ENCODE results near the gene DLG2. TPM values are rescaled to one million over a fixed set of nuclear protein-coding genes. Genes with fewer than 3 reads are reported as not detected.

DLG2 gene
- total and polyA plus RNA-seq, 4 donors = 0.30 to 5.5 (median 0.68) TPM

DNA sequence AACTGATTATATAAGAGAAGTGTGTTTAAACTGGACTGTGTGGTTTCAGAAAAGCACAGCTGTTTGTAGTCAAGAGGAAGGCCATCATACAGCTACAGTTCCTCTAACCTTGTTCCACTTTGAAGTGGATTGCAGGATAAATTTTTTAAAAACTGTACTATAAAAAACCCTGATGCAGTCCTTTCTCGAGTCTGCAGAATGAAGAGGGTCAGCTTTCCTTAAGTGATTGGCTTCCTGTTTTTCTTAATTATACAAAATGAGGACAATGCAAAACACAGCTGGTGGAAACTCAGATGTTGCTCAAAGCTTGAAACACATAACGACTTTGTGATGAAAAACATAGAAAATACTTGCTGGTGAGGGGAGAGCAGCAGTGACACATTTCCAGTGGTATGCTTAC is 1060.5 kb downstream of the DLG2 start (continued):
- TF ChIP-seq, protein P1, sequence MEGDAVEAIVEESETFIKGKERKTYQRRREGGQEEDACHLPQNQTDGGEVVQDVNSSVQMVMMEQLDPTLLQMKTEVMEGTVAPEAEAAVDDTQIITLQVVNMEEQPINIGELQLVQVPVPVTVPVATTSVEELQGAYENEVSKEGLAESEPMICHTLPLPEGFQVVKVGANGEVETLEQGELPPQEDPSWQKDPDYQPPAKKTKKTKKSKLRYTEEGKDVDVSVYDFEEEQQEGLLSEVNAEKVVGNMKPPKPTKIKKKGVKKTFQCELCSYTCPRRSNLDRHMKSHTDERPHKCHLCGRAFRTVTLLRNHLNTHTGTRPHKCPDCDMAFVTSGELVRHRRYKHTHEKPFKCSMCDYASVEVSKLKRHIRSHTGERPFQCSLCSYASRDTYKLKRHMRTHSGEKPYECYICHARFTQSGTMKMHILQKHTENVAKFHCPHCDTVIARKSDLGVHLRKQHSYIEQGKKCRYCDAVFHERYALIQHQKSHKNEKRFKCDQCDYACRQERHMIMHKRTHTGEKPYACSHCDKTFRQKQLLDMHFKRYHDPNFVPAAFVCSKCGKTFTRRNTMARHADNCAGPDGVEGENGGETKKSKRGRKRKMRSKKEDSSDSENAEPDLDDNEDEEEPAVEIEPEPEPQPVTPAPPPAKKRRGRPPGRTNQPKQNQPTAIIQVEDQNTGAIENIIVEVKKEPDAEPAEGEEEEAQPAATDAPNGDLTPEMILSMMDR (IDR thresholded peaks at IDR 0.05; ENCODE audit: low read depth, low read length, missing input control) = no peak
- no peak for TF ChIP-seq GABPA (IDR thresholded peaks at IDR 0.05 in 1 of 2, conservative IDR thresholded peaks at IDR 0.05 in 1 of 2)
- no peak for TF ChIP-seq YY1 (IDR thresholded peaks at IDR 0.05)
- no peak for TF ChIP-seq HNF4G (IDR thresholded peaks at IDR 0.05)
- TF ChIP-seq SP1 (IDR thresholded peaks at IDR 0.05) = no peak
- TF ChIP-seq FOXA2 (IDR thresholded peaks at IDR 0.05) = no peak
- TF ChIP-seq NR2F2 (IDR thresholded peaks at IDR 0.05) = no peak

DNA sequence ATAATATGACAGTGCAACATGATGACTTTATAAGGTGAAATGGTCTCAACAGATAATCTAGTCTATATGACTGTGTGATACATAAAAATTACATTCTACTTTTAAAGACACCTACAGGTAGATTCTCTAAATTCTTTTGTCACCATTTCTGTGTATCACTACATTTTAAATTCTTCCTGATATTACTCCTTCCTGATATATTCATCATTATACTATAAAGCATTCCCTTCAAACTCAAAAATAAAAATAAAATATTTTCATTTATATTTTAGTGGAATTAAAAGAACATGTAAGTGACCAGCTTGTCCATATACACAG is 1062.3 kb downstream of the DLG2 start:
- Histone ChIP-seq H3K36me3 (ENCODE audit: control insufficient read depth in 4 of 4, insufficient read depth in 3 of 4, low read depth in 1 of 4, low read length in 3 of 4) (no peaks in the 10 kb centered on the region), H3K27me3 (ENCODE audit: control insufficient read depth in 4 of 4, insufficient read depth in 4 of 4, low read length in 3 of 4) (no peaks in the 10 kb centered on the region), H3K27ac (ENCODE audit: low read depth in 1 of 2, low read length in 2 of 2) (no peak overlapping the region), H3K4me1 (ENCODE audit: control insufficient read depth in 4 of 4, insufficient read depth in 4 of 4, low read length in 3 of 4) (peaks cover 3 to 24% (median 14%) of the 10 kb centered on the region in 4 donors), H3K4me3 (ENCODE audit: low read depth in 1 of 3, low read length in 3 of 3) (no peak overlapping the region), H3K9ac (ENCODE audit: low read depth in 1 of 2, low read length in 2 of 2) (no peak overlapping the region), H3K9me3 (ENCODE audit: control insufficient read depth in 4 of 4, low read length in 3 of 4) (no peaks in the 10 kb centered on the region)
- DNase-seq (ENCODE audit: low spot score) = no peak
- TF ChIP-seq, protein P2, sequence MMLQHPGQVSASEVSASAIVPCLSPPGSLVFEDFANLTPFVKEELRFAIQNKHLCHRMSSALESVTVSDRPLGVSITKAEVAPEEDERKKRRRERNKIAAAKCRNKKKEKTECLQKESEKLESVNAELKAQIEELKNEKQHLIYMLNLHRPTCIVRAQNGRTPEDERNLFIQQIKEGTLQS (IDR thresholded peaks at IDR 0.05) = no peak
- TF ChIP-seq NR2F2 (IDR thresholded peaks at IDR 0.05) = no peak
- TF ChIP-seq, protein P3, sequence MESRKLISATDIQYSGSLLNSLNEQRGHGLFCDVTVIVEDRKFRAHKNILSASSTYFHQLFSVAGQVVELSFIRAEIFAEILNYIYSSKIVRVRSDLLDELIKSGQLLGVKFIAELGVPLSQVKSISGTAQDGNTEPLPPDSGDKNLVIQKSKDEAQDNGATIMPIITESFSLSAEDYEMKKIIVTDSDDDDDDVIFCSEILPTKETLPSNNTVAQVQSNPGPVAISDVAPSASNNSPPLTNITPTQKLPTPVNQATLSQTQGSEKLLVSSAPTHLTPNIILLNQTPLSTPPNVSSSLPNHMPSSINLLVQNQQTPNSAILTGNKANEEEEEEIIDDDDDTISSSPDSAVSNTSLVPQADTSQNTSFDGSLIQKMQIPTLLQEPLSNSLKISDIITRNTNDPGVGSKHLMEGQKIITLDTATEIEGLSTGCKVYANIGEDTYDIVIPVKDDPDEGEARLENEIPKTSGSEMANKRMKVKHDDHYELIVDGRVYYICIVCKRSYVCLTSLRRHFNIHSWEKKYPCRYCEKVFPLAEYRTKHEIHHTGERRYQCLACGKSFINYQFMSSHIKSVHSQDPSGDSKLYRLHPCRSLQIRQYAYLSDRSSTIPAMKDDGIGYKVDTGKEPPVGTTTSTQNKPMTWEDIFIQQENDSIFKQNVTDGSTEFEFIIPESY (IDR thresholded peaks at IDR 0.05) = no peak
- TF ChIP-seq RXRA (IDR thresholded peaks at IDR 0.05) = no peak
- TF ChIP-seq YY1 (IDR thresholded peaks at IDR 0.05) = no peak
- TF ChIP-seq JUND (IDR thresholded peaks at IDR 0.05) = no peak
- no peak for TF ChIP-seq RAD21 (IDR thresholded peaks at IDR 0.05)
- no peak for TF ChIP-seq TAF1 (conservative IDR thresholded peaks at IDR 0.05)
- TF ChIP-seq SP1 (IDR thresholded peaks at IDR 0.05) = no peak
- TF ChIP-seq GABPA (IDR thresholded peaks at IDR 0.05 in 1 of 2, conservative IDR thresholded peaks at IDR 0.05 in 1 of 2) = no peak
- no peak for TF ChIP-seq FOXA2 (IDR thresholded peaks at IDR 0.05)
- TF ChIP-seq, protein P4, sequence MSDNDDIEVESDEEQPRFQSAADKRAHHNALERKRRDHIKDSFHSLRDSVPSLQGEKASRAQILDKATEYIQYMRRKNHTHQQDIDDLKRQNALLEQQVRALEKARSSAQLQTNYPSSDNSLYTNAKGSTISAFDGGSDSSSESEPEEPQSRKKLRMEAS (IDR thresholded peaks at IDR 0.05) = no peak
- TF ChIP-seq, protein P1 (IDR thresholded peaks at IDR 0.05; ENCODE audit: low read depth, low read length, missing input control) = no peak
- TF ChIP-seq HNF4A (conservative IDR thresholded peaks at IDR 0.05) = no peak
- TF ChIP-seq, protein P5, sequence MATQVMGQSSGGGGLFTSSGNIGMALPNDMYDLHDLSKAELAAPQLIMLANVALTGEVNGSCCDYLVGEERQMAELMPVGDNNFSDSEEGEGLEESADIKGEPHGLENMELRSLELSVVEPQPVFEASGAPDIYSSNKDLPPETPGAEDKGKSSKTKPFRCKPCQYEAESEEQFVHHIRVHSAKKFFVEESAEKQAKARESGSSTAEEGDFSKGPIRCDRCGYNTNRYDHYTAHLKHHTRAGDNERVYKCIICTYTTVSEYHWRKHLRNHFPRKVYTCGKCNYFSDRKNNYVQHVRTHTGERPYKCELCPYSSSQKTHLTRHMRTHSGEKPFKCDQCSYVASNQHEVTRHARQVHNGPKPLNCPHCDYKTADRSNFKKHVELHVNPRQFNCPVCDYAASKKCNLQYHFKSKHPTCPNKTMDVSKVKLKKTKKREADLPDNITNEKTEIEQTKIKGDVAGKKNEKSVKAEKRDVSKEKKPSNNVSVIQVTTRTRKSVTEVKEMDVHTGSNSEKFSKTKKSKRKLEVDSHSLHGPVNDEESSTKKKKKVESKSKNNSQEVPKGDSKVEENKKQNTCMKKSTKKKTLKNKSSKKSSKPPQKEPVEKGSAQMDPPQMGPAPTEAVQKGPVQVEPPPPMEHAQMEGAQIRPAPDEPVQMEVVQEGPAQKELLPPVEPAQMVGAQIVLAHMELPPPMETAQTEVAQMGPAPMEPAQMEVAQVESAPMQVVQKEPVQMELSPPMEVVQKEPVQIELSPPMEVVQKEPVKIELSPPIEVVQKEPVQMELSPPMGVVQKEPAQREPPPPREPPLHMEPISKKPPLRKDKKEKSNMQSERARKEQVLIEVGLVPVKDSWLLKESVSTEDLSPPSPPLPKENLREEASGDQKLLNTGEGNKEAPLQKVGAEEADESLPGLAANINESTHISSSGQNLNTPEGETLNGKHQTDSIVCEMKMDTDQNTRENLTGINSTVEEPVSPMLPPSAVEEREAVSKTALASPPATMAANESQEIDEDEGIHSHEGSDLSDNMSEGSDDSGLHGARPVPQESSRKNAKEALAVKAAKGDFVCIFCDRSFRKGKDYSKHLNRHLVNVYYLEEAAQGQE (IDR thresholded peaks at IDR 0.05) = no peak
- no peak for TF ChIP-seq EGR1 (IDR thresholded peaks at IDR 0.05; ENCODE audit: low read depth in 2 of 2)
- no peak for TF ChIP-seq FOXA1 (IDR thresholded peaks at IDR 0.05)
- no peak for TF ChIP-seq HNF4G (IDR thresholded peaks at IDR 0.05)
